K562 (cell line): Measurements from ENCODE around the gene TOR1A. TPM values are rescaled to one million over a fixed set of nuclear protein-coding genes. Genes with fewer than 3 reads are reported as not detected.

Experiments used
- ARNT ChIP-seq, 2 experiments: fragments of 450-650 bp; IDR thresholded peaks; 2 replicates each; pipeline ENCODE4 v1.6.1; 2016; ENCODE audit warnings: mild to moderate bottlenecking in 1 of 2
- BRD9 ChIP-seq: fragments of 450-650 bp; IDR thresholded peaks from 2 replicates; pipeline ENCODE4 v1.6.1; 2018; ENCODE audit warnings: low read depth; ENCODE audit not compliant: partially characterized antibody
- GATA2 ChIP-seq: sonication (generic); formaldehyde crosslinking; IDR thresholded peaks from 2 replicates; pipeline ENCODE4 v1.4.0; 2020; ENCODE audit warnings: mild to moderate bottlenecking, missing genetic modification reagents
- GATAD2A ChIP-seq: fragments of 450-650 bp; IDR thresholded peaks from 2 replicates; pipeline ENCODE4 v1.6.1; 2017
- HIVEP1 ChIP-seq: fragments of 250-450 bp; sonication (Bioruptor Pico); IDR thresholded peaks from 2 replicates; pipeline ENCODE4 v1.4.0; 2020; ENCODE audit warnings: mild to moderate bottlenecking
- KHSRP ChIP-seq: fragments of 450-650 bp; IDR thresholded peaks from 2 replicates; pipeline ENCODE4 v1.6.1; 2017
- NCOA1 ChIP-seq: fragments of 450-650 bp; IDR thresholded peaks from 2 replicates; pipeline ENCODE4 v1.6.1; 2016; ENCODE audit warnings: low read depth
- RBM14 ChIP-seq: fragments of 200-400 bp; formaldehyde crosslinking; IDR thresholded peaks from 2 replicates; pipeline ENCODE4 v1.6.1; 2018; ENCODE audit warnings: low read depth, mild to moderate bottlenecking, low read length, moderate library complexity, borderline replicate concordance; ENCODE audit not compliant: insufficient read depth
- SMAD4 ChIP-seq: fragments of 250-450 bp; sonication (Bioruptor Pico); conservative IDR thresholded peaks from 2 replicates; pipeline ENCODE4 v1.8.0; 2021; ENCODE audit warnings: inconsistent platforms, mild to moderate bottlenecking, moderate library complexity
- TBL1XR1 ChIP-seq, 2 experiments: IDR thresholded peaks; 2 replicates each; pipeline ENCODE4 v1.6.1; 2012; ENCODE audit warnings: improper control_type of control experiment in 2 of 2, low read length in 2 of 2, mild to moderate bottlenecking in 1 of 2
- TGIF2 ChIP-seq: sonication (generic); formaldehyde crosslinking; IDR thresholded peaks from 2 replicates; pipeline ENCODE4 v1.8.1; 2022; ENCODE audit warnings: mild to moderate bottlenecking, missing genetic modification reagents, moderate library complexity
- ZBTB17 ChIP-seq: fragments of 450-650 bp; formaldehyde crosslinking; IDR thresholded peaks from 2 replicates; pipeline ENCODE4 v1.4.0; 2020; ENCODE audit warnings: mild to moderate bottlenecking
- ZNF12 ChIP-seq: sonication (generic); formaldehyde crosslinking; IDR thresholded peaks from 2 replicates; pipeline ENCODE4 v1.4.0; 2020; ENCODE audit warnings: mild to moderate bottlenecking, missing genetic modification reagents
- ZNF133 ChIP-seq: fragments of 250-450 bp; sonication (Bioruptor Pico); IDR thresholded peaks from 2 replicates; pipeline ENCODE4 v1.4.0; 2020; ENCODE audit warnings: mild to moderate bottlenecking
- ZNF146 ChIP-seq: IDR thresholded peaks from one replicate; pipeline ENCODE4 v1.6.1; 2018; ENCODE audit warnings: missing compliant biosample characterization; ENCODE audit not compliant: unreplicated experiment
- ZNF165 ChIP-seq: fragments of 250-450 bp; sonication (Bioruptor Pico); IDR thresholded peaks from 2 replicates; pipeline ENCODE4 v1.4.0; 2020; ENCODE audit warnings: borderline replicate concordance
- polyA plus RNA-seq, 8 experiments: library from polyadenylated mRNA; depleted of rRNA in 4 of 8; stranded (reverse) in 5 of 8; unstranded in 3 of 8; fragments of >200 nt; fragmentation: Nextera tagmentation in 2 of 8; fragmentation: Illumina TruSeq in 1 of 8; extraction: Ambion mirVana in 2 of 8; extraction: Trizol in 1 of 8; gene quantifications; 2 replicates each; pipeline versions ENCODE4 v1.2.1 to v1.2.3, GENCODE V29; 2011 to 2014; ENCODE audit warnings: inconsistent platforms in 1 of 8, missing spikeins in 1 of 8
- total RNA-seq, 7 experiments: library from RNA; depleted of rRNA in 6 of 7; stranded (reverse); fragments of >200 nt in 6 of 7; fragmentation: Illumina TruSeq in 2 of 7; extraction: Trizol in 2 of 7; gene quantifications; 2 replicates each; pipeline versions ENCODE4 v1.2.1 to v1.2.3, GENCODE V29; 2011 to 2021; ENCODE audit warnings: low replicate concordance in 1 of 7
- TF ChIP-seq, protein P1 (sequence below): fragments of 250-450 bp; sonication (Bioruptor Pico); IDR thresholded peaks from 2 replicates; pipeline ENCODE4 v1.4.0; 2020
- TF ChIP-seq, protein P2 (sequence below): fragments of 450-650 bp; formaldehyde crosslinking; IDR thresholded peaks from 2 replicates; pipeline ENCODE4 v1.4.0; 2020; ENCODE audit warnings: mild to moderate bottlenecking, moderate library complexity
- TF ChIP-seq, protein P3 (sequence below): sonication (generic); formaldehyde crosslinking; IDR thresholded peaks from 2 replicates; pipeline ENCODE4 v1.8.0; 2022; ENCODE audit warnings: missing genetic modification reagents, mild to moderate bottlenecking, moderate library complexity, borderline replicate concordance
- TF ChIP-seq, protein P4 (sequence below): fragments of 200-400 bp; formaldehyde crosslinking; IDR thresholded peaks from 2 replicates; pipeline ENCODE4 v1.6.1; 2017; ENCODE audit warnings: mild to moderate bottlenecking, low read depth, low read length, moderate library complexity
- TF ChIP-seq, protein P5 (sequence below), 2 experiments: IDR thresholded peaks; 2 replicates each; pipeline ENCODE4 v1.6.1; 2011; ENCODE audit warnings: borderline replicate concordance in 1 of 2, control low read depth in 1 of 2, low read depth in 1 of 2, low read length in 1 of 2, mild to moderate bottlenecking in 1 of 2, mixed read lengths in 1 of 2, moderate library complexity in 1 of 2; ENCODE audit not compliant: insufficient read depth in 1 of 2, insufficient read length in 1 of 2, poor library complexity in 1 of 2, severe bottlenecking in 1 of 2; ENCODE audit errors: extremely low read depth in 1 of 2

Gene TOR1A
- total and polyA plus RNA-seq, 9 of the 15 experiments (the other 6 are each of a cell fraction or from before 2014, with no cell fraction given): 4.5 to 85.8 (median 51.3) TPM

DNA sequence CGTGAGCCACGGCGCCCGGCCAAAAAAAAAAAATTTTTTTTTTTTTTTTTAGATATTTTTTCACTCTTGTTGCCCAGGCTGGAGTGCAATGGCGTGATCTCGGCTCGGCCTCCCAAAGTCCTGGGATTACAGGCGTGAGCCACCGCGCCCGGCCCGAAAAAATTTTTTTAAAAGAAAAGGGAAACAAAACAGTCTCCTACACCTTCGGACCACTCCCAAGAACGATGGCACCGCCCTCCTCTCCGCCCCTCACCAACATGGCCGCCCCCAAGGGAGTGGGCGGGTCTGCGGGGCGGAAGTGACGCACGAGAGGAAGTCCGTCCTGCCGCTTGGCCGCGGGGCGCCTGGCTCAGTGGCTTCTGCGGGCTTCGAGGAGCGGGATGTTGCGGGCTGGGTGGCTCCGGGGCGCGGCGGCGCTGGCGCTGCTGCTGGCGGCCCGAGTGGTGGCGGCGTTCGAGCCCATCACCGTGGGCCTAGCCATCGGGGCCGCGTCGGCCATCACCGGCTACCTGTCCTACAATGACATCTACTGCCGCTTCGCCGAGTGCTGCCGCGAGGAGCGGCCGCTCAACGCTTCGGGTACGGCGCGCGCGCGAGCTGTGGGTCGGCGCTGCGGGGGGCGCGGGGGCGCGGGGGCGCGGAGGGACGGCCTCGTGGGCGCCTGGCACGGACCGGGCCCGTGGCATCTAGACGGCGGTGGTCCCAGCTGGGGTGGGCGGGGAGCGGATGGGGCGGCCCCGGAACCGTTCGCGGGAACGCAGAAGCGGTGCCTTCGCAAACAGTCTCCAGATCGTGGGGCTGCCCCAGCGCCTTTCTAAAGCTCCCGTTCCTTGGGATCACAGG, 20.9 kb downstream of the TOR1A start, which contains the start of gene TOR1B (continued):
- TF ChIP-seq, protein P1, sequence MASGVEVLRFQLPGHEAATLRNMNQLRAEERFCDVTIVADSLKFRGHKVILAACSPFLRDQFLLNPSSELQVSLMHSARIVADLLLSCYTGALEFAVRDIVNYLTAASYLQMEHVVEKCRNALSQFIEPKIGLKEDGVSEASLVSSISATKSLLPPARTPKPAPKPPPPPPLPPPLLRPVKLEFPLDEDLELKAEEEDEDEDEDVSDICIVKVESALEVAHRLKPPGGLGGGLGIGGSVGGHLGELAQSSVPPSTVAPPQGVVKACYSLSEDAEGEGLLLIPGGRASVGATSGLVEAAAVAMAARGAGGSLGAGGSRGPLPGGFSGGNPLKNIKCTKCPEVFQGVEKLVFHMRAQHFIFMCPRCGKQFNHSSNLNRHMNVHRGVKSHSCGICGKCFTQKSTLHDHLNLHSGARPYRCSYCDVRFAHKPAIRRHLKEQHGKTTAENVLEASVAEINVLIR (CRISPR knock-in tag): peak; percentile 96
- TF ChIP-seq NCOA1 (peak; percentile 70; the same call in 1 of the 2 replicates), ARNT (IDR thresholded peaks at IDR 0.05) (no peak; a peak in 1 of 4 replicates), BRD9 (no peak), ZNF12 (CRISPR knock-in tag) (no peak), ZNF165 (CRISPR knock-in tag) (peak; percentile 53; the same call in 1 of the 2 replicates), TGIF2 (CRISPR knock-in tag) (no peak), SMAD4 (peak; percentile 46), HIVEP1 (CRISPR knock-in tag) (no peak), ZNF133 (CRISPR knock-in tag) (no peak), TBL1XR1 (IDR thresholded peaks at IDR 0.05; ENCODE audit: low read length in 2 of 2) (peak in 1 of 2 experiments; percentile 52; a peak in 1 of 4 replicates), ZNF146 (CRISPR knock-in tag) (no peak), ZBTB17 (0 out of 2 replicates have a peak, but pooled peaks have one; percentile 40), GATAD2A (peak; percentile 79; the same call in 1 of the 2 replicates), RBM14 (no peak), GATA2 (no peak), KHSRP (no peak)
- TF ChIP-seq, protein P2, sequence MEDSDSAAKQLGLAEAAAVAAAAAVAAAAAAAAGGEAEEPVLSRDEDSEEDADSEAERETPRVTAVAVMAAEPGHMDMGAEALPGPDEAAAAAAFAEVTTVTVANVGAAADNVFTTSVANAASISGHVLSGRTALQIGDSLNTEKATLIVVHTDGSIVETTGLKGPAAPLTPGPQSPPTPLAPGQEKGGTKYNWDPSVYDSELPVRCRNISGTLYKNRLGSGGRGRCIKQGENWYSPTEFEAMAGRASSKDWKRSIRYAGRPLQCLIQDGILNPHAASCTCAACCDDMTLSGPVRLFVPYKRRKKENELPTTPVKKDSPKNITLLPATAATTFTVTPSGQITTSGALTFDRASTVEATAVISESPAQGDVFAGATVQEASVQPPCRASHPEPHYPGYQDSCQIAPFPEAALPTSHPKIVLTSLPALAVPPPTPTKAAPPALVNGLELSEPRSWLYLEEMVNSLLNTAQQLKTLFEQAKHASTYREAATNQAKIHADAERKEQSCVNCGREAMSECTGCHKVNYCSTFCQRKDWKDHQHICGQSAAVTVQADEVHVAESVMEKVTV: no peak
- TF ChIP-seq, protein P3, sequence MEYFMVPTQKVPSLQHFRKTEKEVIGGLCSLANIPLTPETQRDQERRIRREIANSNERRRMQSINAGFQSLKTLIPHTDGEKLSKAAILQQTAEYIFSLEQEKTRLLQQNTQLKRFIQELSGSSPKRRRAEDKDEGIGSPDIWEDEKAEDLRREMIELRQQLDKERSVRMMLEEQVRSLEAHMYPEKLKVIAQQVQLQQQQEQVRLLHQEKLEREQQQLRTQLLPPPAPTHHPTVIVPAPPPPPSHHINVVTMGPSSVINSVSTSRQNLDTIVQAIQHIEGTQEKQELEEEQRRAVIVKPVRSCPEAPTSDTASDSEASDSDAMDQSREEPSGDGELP: peak; percentile 60; the same call in 1 of the 2 replicates
- TF ChIP-seq, protein P4, sequence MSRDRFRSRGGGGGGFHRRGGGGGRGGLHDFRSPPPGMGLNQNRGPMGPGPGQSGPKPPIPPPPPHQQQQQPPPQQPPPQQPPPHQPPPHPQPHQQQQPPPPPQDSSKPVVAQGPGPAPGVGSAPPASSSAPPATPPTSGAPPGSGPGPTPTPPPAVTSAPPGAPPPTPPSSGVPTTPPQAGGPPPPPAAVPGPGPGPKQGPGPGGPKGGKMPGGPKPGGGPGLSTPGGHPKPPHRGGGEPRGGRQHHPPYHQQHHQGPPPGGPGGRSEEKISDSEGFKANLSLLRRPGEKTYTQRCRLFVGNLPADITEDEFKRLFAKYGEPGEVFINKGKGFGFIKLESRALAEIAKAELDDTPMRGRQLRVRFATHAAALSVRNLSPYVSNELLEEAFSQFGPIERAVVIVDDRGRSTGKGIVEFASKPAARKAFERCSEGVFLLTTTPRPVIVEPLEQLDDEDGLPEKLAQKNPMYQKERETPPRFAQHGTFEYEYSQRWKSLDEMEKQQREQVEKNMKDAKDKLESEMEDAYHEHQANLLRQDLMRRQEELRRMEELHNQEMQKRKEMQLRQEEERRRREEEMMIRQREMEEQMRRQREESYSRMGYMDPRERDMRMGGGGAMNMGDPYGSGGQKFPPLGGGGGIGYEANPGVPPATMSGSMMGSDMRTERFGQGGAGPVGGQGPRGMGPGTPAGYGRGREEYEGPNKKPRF: no peak
- TF ChIP-seq, protein P5, sequence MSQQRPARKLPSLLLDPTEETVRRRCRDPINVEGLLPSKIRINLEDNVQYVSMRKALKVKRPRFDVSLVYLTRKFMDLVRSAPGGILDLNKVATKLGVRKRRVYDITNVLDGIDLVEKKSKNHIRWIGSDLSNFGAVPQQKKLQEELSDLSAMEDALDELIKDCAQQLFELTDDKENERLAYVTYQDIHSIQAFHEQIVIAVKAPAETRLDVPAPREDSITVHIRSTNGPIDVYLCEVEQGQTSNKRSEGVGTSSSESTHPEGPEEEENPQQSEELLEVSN (IDR thresholded peaks at IDR 0.05; ENCODE audit: borderline replicate concordance in 1 of 2, extremely low read depth in 1 of 2, insufficient read depth in 1 of 2, insufficient read length in 1 of 2, low read depth in 1 of 2, low read length in 1 of 2, poor library complexity in 1 of 2, severe bottlenecking in 1 of 2): peak; percentile 84 to 85
